Choroid plexus epithelial cell (primary cell): ENCODE results near the gene FOXF1.

Source experiments
- DNase-seq: peaks from one replicate; pipeline ENCODE4 v3.0.0-alpha.2; 2010; ENCODE audit warnings: low read depth
- H3K4me3 ChIP-seq: 2 replicates; pipeline ENCODE4 v1.5.1; 2011; ENCODE audit warnings: low read depth, mild to moderate bottlenecking, control low read depth, low read length, moderate library complexity
- CTCF ChIP-seq: conservative IDR thresholded peaks from 2 replicates; pipeline ENCODE4 v1.5.1; 2011; ENCODE audit warnings: low read depth, mild to moderate bottlenecking, control low read depth, inconsistent platforms, low read length, moderate library complexity

FOXF1 gene

GRCh38 chr16:86510465-86511261 lies at the start of gene FOXF1:
TSS of gene FOXF1 (plus strand) at chr16:86510527. CDS start at chr16:86510570, 43 bp downstream.
- H3K4me3 ChIP-seq, result peak within 1 kb of the TSS; percentile 74
- peak; percentile 87 for DNase-seq
- TF ChIP-seq CTCF, result no peak

GRCh38 chr16:86461037-86461436 lies 49.3 kb upstream of the FOXF1 start:
- no peak overlapping the region for H3K4me3 ChIP-seq
- TF ChIP-seq CTCF, result no peak
- no peak for DNase-seq

- no peak for TF ChIP-seq CTCF
- peak; percentile 36 for DNase-seq
- H3K4me3 ChIP-seq, result no peak overlapping the region
Measured at GRCh38 chr16:86462334-86463084, 47.8 kb upstream of the FOXF1 start.

- H3K4me3 ChIP-seq, result no peak overlapping the region
- TF ChIP-seq CTCF, result no peak
- DNase-seq, result no peak
Measured at GRCh38 chr16:86464044-86464443, 46.3 kb upstream of the FOXF1 start.

- TF ChIP-seq CTCF, result no peak
- no peak for DNase-seq
Measured at GRCh38 chr16:86465434-86465833, 44.9 kb upstream of the FOXF1 start.

GRCh38 chr16:86466696-86467406 lies 43.5 kb upstream of the FOXF1 start:
- no peak overlapping the region for H3K4me3 ChIP-seq
- peak; percentile 23 for DNase-seq
- TF ChIP-seq CTCF, result no peak

More at GRCh38 chr16:86465434-86465833, 44.9 kb upstream of the FOXF1 start:
- no peak overlapping the region for H3K4me3 ChIP-seq
